Suprapubic skin (tissue), 4 donors: ENCODE measurements around the gene NEURL4.

Source experiments
- CTCF ChIP-seq, 2 donors: fragments of 200-600 bp in 1 of 2; fragments of 450-650 bp in 1 of 2; sonication (generic) in 1 of 2; IDR thresholded peaks; one replicate each; pipeline ENCODE4 v1.5.1; 2016 to 2019; ENCODE audit warnings: antibody characterized with exemption in 2 of 2, mild to moderate bottlenecking in 1 of 2, moderate library complexity in 1 of 2
- EP300 ChIP-seq: sonication (generic); formaldehyde crosslinking; IDR thresholded peaks from one replicate; pipeline ENCODE4 v1.6.1; 2017; ENCODE audit warnings: antibody characterized with exemption
- POLR2A ChIP-seq, 2 donors: fragments of 450-650 bp; IDR thresholded peaks; one replicate each; pipeline ENCODE4 v1.6.1; 2017; ENCODE audit warnings: antibody characterized with exemption in 2 of 2, mild to moderate bottlenecking in 2 of 2, moderate library complexity in 2 of 2
- POLR2AphosphoS5 ChIP-seq, 3 donors: sonication (generic); formaldehyde crosslinking; IDR thresholded peaks; one replicate each; pipeline ENCODE4 v1.6.1; 2017; ENCODE audit warnings: antibody characterized with exemption in 3 of 3

DNA sequence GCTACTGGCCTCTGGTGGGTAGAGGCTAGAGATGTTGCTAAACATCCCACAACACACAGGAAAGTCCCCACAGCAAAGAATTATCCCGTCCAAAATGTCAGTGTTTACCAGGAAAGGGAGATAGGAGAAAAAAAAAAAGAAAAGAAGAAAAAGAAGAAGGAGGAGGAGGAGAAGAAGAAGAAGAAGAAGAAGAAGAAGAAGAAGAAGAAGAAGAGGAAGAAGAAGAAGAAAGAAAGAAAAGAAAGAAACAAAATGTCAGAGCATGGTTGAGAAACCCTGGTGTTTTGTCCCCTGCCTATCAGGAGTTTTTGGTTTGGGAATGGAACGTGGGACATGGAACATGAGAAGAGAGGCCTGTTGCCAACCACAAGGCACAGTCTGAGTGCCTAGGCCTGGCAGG is 28.2 kb upstream of the NEURL4 start:
- no peak for TF ChIP-seq POLR2A (IDR thresholded peaks at IDR 0.05)
- no peak for TF ChIP-seq CTCF (IDR thresholded peaks at IDR 0.05)
- TF ChIP-seq EP300: no peak
- no peak for TF ChIP-seq POLR2AphosphoS5 (IDR thresholded peaks at IDR 0.05)
